HG03159 (cell line): ENCODE data around the gene ERRFI1.
"Not testable (repeated sequence)": the region's sequence is repeated elsewhere in the genome, so short reads cannot be mapped to it uniquely, and the experiment has no call there.

Experiments
- ATAC-seq: cut with Tn5 transposase; IDR thresholded peaks from one replicate; pipeline ENCODE4 v1.9.1; 2021; ENCODE audit warnings: mild to moderate bottlenecking, moderate library complexity; ENCODE audit not compliant: unreplicated experiment

The ERRFI1 gene

GRCh38 chr1:7975212-7975865 is 50.8 kb downstream of the ERRFI1 start:
- no peak for ATAC-seq

GRCh38 chr1:7973086-7973485 is 53.0 kb downstream of the ERRFI1 start:
- ATAC-seq: no peak

- ATAC-seq: no peak
Observed at GRCh38 chr1:7972285-7972684, 53.8 kb downstream of the ERRFI1 start.

- ATAC-seq: no peak
Observed at GRCh38 chr1:7971024-7971423, 55.1 kb downstream of the ERRFI1 start.

GRCh38 chr1:7970246-7970645 is 55.9 kb downstream of the ERRFI1 start:
- ATAC-seq: no peak

- no peak for ATAC-seq
Observed at GRCh38 chr1:7967651-7968050, 58.5 kb downstream of the ERRFI1 start.

- ATAC-seq: no peak
Observed at GRCh38 chr1:7967196-7967595, 58.9 kb downstream of the ERRFI1 start.

- no peak for ATAC-seq
Observed at GRCh38 chr1:7964476-7964875, 61.6 kb downstream of the ERRFI1 start.

- ATAC-seq: not testable (repeated sequence)
Observed at GRCh38 chr1:7963841-7964240, 62.3 kb downstream of the ERRFI1 start.

- not testable (repeated sequence) for ATAC-seq
Observed at GRCh38 chr1:7963378-7963730, 62.8 kb downstream of the ERRFI1 start.

GRCh38 chr1:7962636-7963377 is 63.3 kb downstream of the ERRFI1 start:
- no peak for ATAC-seq

GRCh38 chr1:7962014-7962335 is 64.1 kb downstream of the ERRFI1 start:
- ATAC-seq: peak; percentile 6
